ENCODE measurements around the gene GALNT10. TPM values are rescaled to one million over a fixed set of nuclear protein-coding genes. Genes with fewer than 3 reads are reported as not detected.

GALNT10 gene
- total and polyA plus RNA-seq, 2 donors from 2014 or later = 13.0 to 44.3 TPM

DNA sequence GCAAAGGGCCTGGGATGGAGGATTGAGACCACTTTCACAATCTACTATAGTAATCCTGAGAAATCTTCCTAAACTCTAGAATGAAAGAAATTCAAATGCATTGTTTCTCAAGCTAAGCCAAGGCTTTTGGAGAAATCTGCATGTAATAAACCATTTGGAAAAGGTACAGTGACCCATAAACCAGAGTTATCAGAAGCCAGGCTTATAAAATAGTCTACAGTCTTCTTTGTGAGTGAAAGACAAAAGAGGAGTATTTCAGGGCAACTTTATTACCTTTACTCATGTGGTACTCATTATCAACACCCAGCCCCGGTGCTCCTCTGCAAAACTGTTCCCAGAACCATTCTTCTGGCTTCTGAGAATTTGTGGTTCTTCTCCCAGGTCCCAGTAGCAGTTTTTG is 87.0 kb downstream of the GALNT10 start:
- Histone ChIP-seq H3K9me3 (ENCODE audit: control insufficient read depth in 2 of 3, insufficient read depth in 1 of 3, low read length in 3 of 3) (no peaks in the 10 kb centered on the region), H3K9ac (ENCODE audit: low read length in 3 of 3) (no peak overlapping the region), H3K36me3 (ENCODE audit: control insufficient read depth in 2 of 3, insufficient read depth in 3 of 3, low read length in 3 of 3) (no peaks in the 10 kb centered on the region), H3K4me3 (ENCODE audit: low read length in 3 of 3) (no peak overlapping the region), H3K27me3 (ENCODE audit: control insufficient read depth, insufficient read depth, low read length) (no peaks in the 10 kb centered on the region), H3K4me1 (ENCODE audit: control insufficient read depth in 2 of 3, insufficient read depth in 2 of 3, low read depth in 1 of 3, low read length in 3 of 3) (peaks cover 0 to 15% (median 0%) of the 10 kb centered on the region in 3 donors), H3K27ac (ENCODE audit: low read depth in 2 of 2, low read length in 2 of 2) (no peak overlapping the region)
- DNase-seq (no peak), FAIRE-seq (no peak)
- intact Hi-C loops (cut with DNase I) = no loop called here
- TF ChIP-seq, protein P1, sequence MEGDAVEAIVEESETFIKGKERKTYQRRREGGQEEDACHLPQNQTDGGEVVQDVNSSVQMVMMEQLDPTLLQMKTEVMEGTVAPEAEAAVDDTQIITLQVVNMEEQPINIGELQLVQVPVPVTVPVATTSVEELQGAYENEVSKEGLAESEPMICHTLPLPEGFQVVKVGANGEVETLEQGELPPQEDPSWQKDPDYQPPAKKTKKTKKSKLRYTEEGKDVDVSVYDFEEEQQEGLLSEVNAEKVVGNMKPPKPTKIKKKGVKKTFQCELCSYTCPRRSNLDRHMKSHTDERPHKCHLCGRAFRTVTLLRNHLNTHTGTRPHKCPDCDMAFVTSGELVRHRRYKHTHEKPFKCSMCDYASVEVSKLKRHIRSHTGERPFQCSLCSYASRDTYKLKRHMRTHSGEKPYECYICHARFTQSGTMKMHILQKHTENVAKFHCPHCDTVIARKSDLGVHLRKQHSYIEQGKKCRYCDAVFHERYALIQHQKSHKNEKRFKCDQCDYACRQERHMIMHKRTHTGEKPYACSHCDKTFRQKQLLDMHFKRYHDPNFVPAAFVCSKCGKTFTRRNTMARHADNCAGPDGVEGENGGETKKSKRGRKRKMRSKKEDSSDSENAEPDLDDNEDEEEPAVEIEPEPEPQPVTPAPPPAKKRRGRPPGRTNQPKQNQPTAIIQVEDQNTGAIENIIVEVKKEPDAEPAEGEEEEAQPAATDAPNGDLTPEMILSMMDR (IDR thresholded peaks at IDR 0.05; ENCODE audit: borderline replicate concordance, extremely low read depth, insufficient read depth) = no peak

DNA sequence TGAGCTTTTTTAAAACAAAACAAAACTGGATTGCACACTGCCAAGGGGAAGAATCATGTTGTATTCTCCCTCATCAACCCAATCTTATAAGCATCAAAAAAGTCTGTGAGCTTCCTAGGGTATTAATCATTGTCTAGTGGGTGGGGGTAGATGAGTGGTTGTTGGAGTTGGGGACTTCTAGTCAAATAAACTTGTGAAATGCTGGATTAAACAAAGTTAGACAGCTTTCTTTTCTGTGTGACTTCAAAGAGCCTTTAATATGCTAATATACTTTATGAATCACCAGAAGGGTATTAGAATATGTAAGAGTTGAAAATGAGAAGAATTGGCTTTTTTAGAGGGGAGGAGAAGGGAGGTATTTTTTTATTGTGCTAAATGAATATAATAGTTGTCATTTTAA is 87.7 kb downstream of the GALNT10 start:
- DNase-seq = no peak
- Histone ChIP-seq H3K27me3 (ENCODE audit: control insufficient read depth, insufficient read depth, low read length) (no peaks in the 10 kb centered on the region), H3K9ac (ENCODE audit: low read length in 3 of 3) (no peak overlapping the region), H3K36me3 (ENCODE audit: control insufficient read depth in 2 of 3, insufficient read depth in 3 of 3, low read length in 3 of 3) (no peaks in the 10 kb centered on the region), H3K27ac (ENCODE audit: low read depth in 2 of 2, low read length in 2 of 2) (no peak overlapping the region), H3K9me3 (ENCODE audit: control insufficient read depth in 2 of 3, insufficient read depth in 1 of 3, low read length in 3 of 3) (no peaks in the 10 kb centered on the region), H3K4me3 (ENCODE audit: low read length in 3 of 3) (no peak overlapping the region), H3K4me1 (ENCODE audit: control insufficient read depth in 2 of 3, insufficient read depth in 2 of 3, low read depth in 1 of 3, low read length in 3 of 3) (peaks cover 0 to 9% (median 0%) of the 10 kb centered on the region in 3 donors)
- intact Hi-C loops (cut with DNase I) = no loop called here
- no peak for FAIRE-seq
- TF ChIP-seq, protein P1 (IDR thresholded peaks at IDR 0.05; ENCODE audit: borderline replicate concordance, extremely low read depth, insufficient read depth) = no peak

DNA sequence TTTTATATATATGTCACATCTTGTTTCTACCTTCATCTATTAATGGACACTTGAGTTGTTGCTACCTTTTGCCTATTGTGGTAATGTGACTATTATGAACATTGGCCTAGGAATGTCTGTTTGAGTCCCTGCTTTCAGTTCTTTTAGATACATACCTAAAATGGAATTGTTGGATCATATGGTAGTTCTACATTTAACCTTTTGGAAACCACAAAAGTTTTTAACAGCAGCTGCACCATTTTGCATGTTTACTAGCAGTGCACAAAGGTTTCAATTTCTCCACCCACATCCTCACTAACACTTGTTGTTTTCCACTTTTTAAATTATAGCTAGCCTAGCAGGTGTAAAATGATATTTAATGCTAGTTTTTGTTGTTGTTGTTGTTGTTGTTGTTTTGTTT is 88.4 kb downstream of the GALNT10 start:
- peaks cover 0 to 4% (median 0%) of the 10 kb centered on the region in 3 donors for H3K4me1 ChIP-seq (ENCODE audit: control insufficient read depth in 2 of 3, insufficient read depth in 2 of 3, low read depth in 1 of 3, low read length in 3 of 3)
- H3K9me3 ChIP-seq (ENCODE audit: control insufficient read depth in 2 of 3, insufficient read depth in 1 of 3, low read length in 3 of 3) = no peaks in the 10 kb centered on the region
- H3K27ac ChIP-seq (ENCODE audit: low read depth in 2 of 2, low read length in 2 of 2) = no peak overlapping the region
- intact Hi-C loops (cut with DNase I) = no loop called here
- FAIRE-seq = no peak
- no peak overlapping the region for H3K4me3 ChIP-seq (ENCODE audit: low read length in 3 of 3)
- H3K9ac ChIP-seq (ENCODE audit: low read length in 3 of 3) = no peak overlapping the region
- no peak for DNase-seq
- TF ChIP-seq, protein P1 (IDR thresholded peaks at IDR 0.05; ENCODE audit: borderline replicate concordance, extremely low read depth, insufficient read depth) = no peak
- no peaks in the 10 kb centered on the region for H3K27me3 ChIP-seq (ENCODE audit: control insufficient read depth, insufficient read depth, low read length)
- H3K36me3 ChIP-seq (ENCODE audit: control insufficient read depth in 2 of 3, insufficient read depth in 3 of 3, low read length in 3 of 3) = no peaks in the 10 kb centered on the region

DNA sequence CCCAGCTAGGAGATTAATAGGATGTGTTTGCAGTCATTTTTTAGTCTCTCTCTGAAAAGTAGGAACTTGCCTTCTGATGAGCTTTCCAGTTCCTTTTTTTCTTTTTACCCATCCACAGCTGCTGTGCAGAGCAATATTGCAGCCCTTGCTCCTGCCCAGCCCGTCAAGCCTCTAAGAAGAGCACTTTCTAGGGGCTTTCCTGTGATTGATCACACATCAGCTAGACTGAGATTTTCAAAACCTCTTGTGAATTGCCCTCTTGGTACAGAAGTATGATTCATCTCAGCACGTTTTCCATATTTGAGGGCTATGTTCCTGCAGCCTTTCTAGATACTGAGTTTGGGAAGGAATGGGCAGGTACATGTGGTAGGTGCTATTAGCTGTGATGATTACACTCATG is 93.9 kb downstream of the GALNT10 start:
- H3K9ac ChIP-seq (ENCODE audit: low read length in 3 of 3) = no peak overlapping the region
- TF ChIP-seq, protein P1 (IDR thresholded peaks at IDR 0.05; ENCODE audit: borderline replicate concordance, extremely low read depth, insufficient read depth) = no peak
- peaks cover 0 to 14% (median 4%) of the 10 kb centered on the region in 3 donors for H3K4me1 ChIP-seq (ENCODE audit: control insufficient read depth in 2 of 3, insufficient read depth in 2 of 3, low read depth in 1 of 3, low read length in 3 of 3)
- H3K27me3 ChIP-seq (ENCODE audit: control insufficient read depth, insufficient read depth, low read length) = no peaks in the 10 kb centered on the region
- FAIRE-seq = no peak
- H3K27ac ChIP-seq (ENCODE audit: low read depth in 2 of 2, low read length in 2 of 2) = no peak overlapping the region
- intact Hi-C loops (cut with DNase I) = no loop called here
- H3K36me3 ChIP-seq (ENCODE audit: control insufficient read depth in 2 of 3, insufficient read depth in 3 of 3, low read length in 3 of 3) = no peaks in the 10 kb centered on the region
- no peak overlapping the region for H3K4me3 ChIP-seq (ENCODE audit: low read length in 3 of 3)
- DNase-seq = no peak
- H3K9me3 ChIP-seq (ENCODE audit: control insufficient read depth in 2 of 3, insufficient read depth in 1 of 3, low read length in 3 of 3) = no peaks in the 10 kb centered on the region
